ENCODE data around the gene MYL10. TPM values are rescaled to one million over a fixed set of nuclear protein-coding genes. Genes with fewer than 3 reads are reported as not detected.

The MYL10 gene
- total and polyA plus RNA-seq, 2 of the 8 experiments (the other 6 are each of a cell fraction or from before 2014, with no cell fraction given), result 0.18 TPM; not detected in 1

- TF ChIP-seq MAX (IDR thresholded peaks at IDR 0.05) (peak; percentile 82), SRF (IDR thresholded peaks at IDR 0.05; ENCODE audit: low read depth, low read length) (no peak), BCL11A (IDR thresholded peaks at IDR 0.05; ENCODE audit: low read depth in 2 of 2, low read length in 2 of 2) (no peak), KDM1A (IDR thresholded peaks at IDR 0.05; ENCODE audit: borderline replicate concordance, low read length) (peak; percentile 95), HDAC2 (IDR thresholded peaks at IDR 0.05; ENCODE audit: borderline replicate concordance in 1 of 2, low read depth in 2 of 2, low read length in 2 of 2) (peak in 1 of 2 experiments; percentile 74; a peak in 1 of 4 replicates), ASH2L (IDR thresholded peaks at IDR 0.05; ENCODE audit: low read length) (no peak), TCF12 (IDR thresholded peaks at IDR 0.05; ENCODE audit: low read depth, low read length) (no peak), CHD2 (IDR thresholded peaks at IDR 0.05; ENCODE audit: low read length) (0 out of 2 replicates have a peak, but pooled peaks have one; percentile 34), TEAD4 (IDR thresholded peaks at IDR 0.05; ENCODE audit: low read depth, low read length) (no peak), GABPA (IDR thresholded peaks at IDR 0.05; ENCODE audit: borderline replicate concordance, insufficient read depth, low read length) (no peak), JUN (IDR thresholded peaks at IDR 0.05; ENCODE audit: low read depth, low read length) (no peak), KDM5A (IDR thresholded peaks at IDR 0.05; ENCODE audit: low read length) (no peak), SP1 (IDR thresholded peaks at IDR 0.05; ENCODE audit: low read depth, low read length) (no peak)
Observed at GRCh38 chr7:101586078-101586905, 42.8 kb downstream of the MYL10 start (continued).
